Hepatocyte (in vitro differentiated cells): ENCODE data around the gene BLOC1S5.

Experiments
- EZH2 ChIP-seq: fragments of 200-600 bp; sonication (generic); IDR thresholded peaks from 2 replicates; pipeline ENCODE4 v1.6.1; 2016; ENCODE audit warnings: antibody characterized with exemption, mild to moderate bottlenecking, borderline replicate concordance
- EZH2phosphoT487 ChIP-seq: fragments of 200-600 bp; sonication (generic); IDR thresholded peaks from one replicate; pipeline ENCODE4 v1.6.1; 2018; ENCODE audit warnings: antibody characterized with exemption, mild to moderate bottlenecking, low read depth, moderate library complexity; ENCODE audit not compliant: unreplicated experiment, severe bottlenecking
- TF ChIP-seq, protein P1 (sequence below): fragments of 200-600 bp; sonication (generic); IDR thresholded peaks from 2 replicates; pipeline ENCODE4 v1.5.1; 2016; ENCODE audit warnings: antibody characterized with exemption, mild to moderate bottlenecking; ENCODE audit not compliant: poor library complexity

DNA sequence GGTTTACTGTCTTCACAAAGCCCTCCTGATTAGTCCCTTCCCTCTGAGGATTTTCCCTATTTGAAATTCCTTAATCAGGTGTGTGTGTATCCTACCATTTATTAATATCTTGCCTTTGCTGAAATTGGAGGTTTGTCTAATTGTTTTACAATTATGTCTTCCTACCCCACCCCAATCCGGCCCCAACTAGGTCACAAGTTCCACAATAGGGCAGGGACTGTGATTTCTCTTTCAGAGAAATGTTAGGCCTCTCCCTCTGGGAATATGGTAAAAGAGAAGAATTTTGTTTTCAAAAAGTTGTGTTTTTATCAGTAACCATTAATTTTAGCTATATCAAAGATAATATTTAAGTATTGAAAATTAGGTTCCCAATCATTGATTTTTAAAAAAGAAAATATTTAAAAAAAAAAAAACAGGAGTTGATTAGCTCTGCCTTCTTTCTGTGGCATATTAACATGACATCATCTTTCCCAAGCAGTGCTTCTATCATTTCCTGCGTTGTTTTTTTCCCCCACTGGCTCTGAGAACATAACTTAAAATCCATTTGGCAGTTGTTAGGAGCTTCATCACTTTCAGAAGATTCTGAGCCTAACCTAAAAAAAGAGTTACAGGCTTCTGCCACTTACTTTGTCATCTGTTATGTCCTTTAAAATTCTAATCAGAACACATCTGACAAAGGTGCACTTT is 36.1 kb downstream of the BLOC1S5 start:
- TF ChIP-seq, protein P1, sequence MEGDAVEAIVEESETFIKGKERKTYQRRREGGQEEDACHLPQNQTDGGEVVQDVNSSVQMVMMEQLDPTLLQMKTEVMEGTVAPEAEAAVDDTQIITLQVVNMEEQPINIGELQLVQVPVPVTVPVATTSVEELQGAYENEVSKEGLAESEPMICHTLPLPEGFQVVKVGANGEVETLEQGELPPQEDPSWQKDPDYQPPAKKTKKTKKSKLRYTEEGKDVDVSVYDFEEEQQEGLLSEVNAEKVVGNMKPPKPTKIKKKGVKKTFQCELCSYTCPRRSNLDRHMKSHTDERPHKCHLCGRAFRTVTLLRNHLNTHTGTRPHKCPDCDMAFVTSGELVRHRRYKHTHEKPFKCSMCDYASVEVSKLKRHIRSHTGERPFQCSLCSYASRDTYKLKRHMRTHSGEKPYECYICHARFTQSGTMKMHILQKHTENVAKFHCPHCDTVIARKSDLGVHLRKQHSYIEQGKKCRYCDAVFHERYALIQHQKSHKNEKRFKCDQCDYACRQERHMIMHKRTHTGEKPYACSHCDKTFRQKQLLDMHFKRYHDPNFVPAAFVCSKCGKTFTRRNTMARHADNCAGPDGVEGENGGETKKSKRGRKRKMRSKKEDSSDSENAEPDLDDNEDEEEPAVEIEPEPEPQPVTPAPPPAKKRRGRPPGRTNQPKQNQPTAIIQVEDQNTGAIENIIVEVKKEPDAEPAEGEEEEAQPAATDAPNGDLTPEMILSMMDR, result no peak
- TF ChIP-seq EZH2, result no peak
- TF ChIP-seq EZH2phosphoT487, result no peak
